ENCODE measurements around the gene TMEM167A.

- TF ChIP-seq CTCF (IDR thresholded peaks at IDR 0.05 in 2 of 3, conservative IDR thresholded peaks at IDR 0.05 in 1 of 3; ENCODE audit: borderline replicate concordance in 1 of 3, insufficient read depth in 1 of 3, low read depth in 2 of 3, low read length in 2 of 3): no peak
- TF ChIP-seq POLR2AphosphoS5 (IDR thresholded peaks at IDR 0.05; ENCODE audit: low read depth, low read length): no peak
- TF ChIP-seq EZH2 (IDR thresholded peaks at IDR 0.05): no peak
Observed at GRCh38 chr5:83034036-83034435, 43.2 kb downstream of the TMEM167A start.
